HEK293T (cell line): ENCODE measurements around the gene FAM210B.
"Not testable (repeated sequence)": the region's sequence is repeated elsewhere in the genome, so short reads cannot be mapped to it uniquely, and the experiment has no call there.

Experiments
- CTCF ChIA-PET: fragments of 350-600 bp; formaldehyde crosslinking; extraction: SDS; loops from one replicate; lab custom pipeline; 2021; ENCODE audit warnings: antibody characterized with exemption, inconsistent platforms; lab: Yijun Ruan, JAX
- POLR2A ChIA-PET: fragments of 350-600 bp; formaldehyde crosslinking; extraction: SDS; loops from one replicate; lab custom pipeline; 2020; ENCODE audit warnings: antibody characterized with exemption, inconsistent platforms; lab: Yijun Ruan, JAX
- DNase-seq: peaks from one replicate; pipeline ENCODE4 v3.0.0; 2012; ENCODE audit warnings: mixed read lengths; ENCODE audit errors: extremely low spot score
- ARNT ChIP-seq: fragments of 450-650 bp; IDR thresholded peaks from 2 replicates; pipeline ENCODE4 v1.6.1; 2017; ENCODE audit warnings: mild to moderate bottlenecking
- BHLHE40 ChIP-seq: fragments of 450-650 bp; IDR thresholded peaks from 2 replicates; pipeline ENCODE4 v1.6.1; 2016; ENCODE audit warnings: mild to moderate bottlenecking, moderate library complexity, borderline replicate concordance
- CTBP1 ChIP-seq: fragments of 450-650 bp; IDR thresholded peaks from 2 replicates; pipeline ENCODE4 v1.6.1; 2016; ENCODE audit warnings: borderline replicate concordance
- ELF4 ChIP-seq: fragments of 450-650 bp; IDR thresholded peaks from 2 replicates; pipeline ENCODE4 v1.6.1; 2017; ENCODE audit warnings: antibody characterized with exemption
- FOXA1 ChIP-seq: fragments of 450-650 bp; IDR thresholded peaks from 2 replicates; pipeline ENCODE4 v1.6.1; 2016; ENCODE audit warnings: mild to moderate bottlenecking
- FOXK2 ChIP-seq: fragments of 450-650 bp; IDR thresholded peaks from 2 replicates; pipeline ENCODE4 v1.6.1; 2016; ENCODE audit warnings: mild to moderate bottlenecking
- FOXM1 ChIP-seq: fragments of 450-650 bp; IDR thresholded peaks from 2 replicates; pipeline ENCODE4 v1.6.1; 2017; ENCODE audit warnings: mild to moderate bottlenecking, borderline replicate concordance
- HDGF ChIP-seq: fragments of 450-650 bp; IDR thresholded peaks from 2 replicates; pipeline ENCODE4 v1.6.1; 2017; ENCODE audit warnings: antibody characterized with exemption, borderline replicate concordance
- L3MBTL2 ChIP-seq: fragments of 450-650 bp; conservative IDR thresholded peaks from 2 replicates; pipeline ENCODE4 v1.6.1; 2016; ENCODE audit warnings: mild to moderate bottlenecking
- LEF1 ChIP-seq: fragments of 450-650 bp; IDR thresholded peaks from 2 replicates; pipeline ENCODE4 v1.6.1; 2017; ENCODE audit warnings: mild to moderate bottlenecking, borderline replicate concordance
- NFRKB ChIP-seq: fragments of 450-650 bp; IDR thresholded peaks from 2 replicates; pipeline ENCODE4 v1.6.1; 2016; ENCODE audit warnings: mild to moderate bottlenecking, moderate library complexity
- SP1 ChIP-seq: fragments of 450-650 bp; IDR thresholded peaks from 2 replicates; pipeline ENCODE4 v1.6.1; 2017
- SUZ12 ChIP-seq: fragments of 450-650 bp; IDR thresholded peaks from 2 replicates; pipeline ENCODE4 v1.6.1; 2016; ENCODE audit warnings: mild to moderate bottlenecking
- TARDBP ChIP-seq: fragments of 450-650 bp; IDR thresholded peaks from 2 replicates; pipeline ENCODE4 v1.6.1; 2016
- ZNF384 ChIP-seq: fragments of 450-650 bp; IDR thresholded peaks from 2 replicates; pipeline ENCODE4 v1.6.1; 2016
- TF ChIP-seq, protein P1 (sequence below): fragments of 450-650 bp; IDR thresholded peaks from 2 replicates; pipeline ENCODE4 v1.6.1; 2016

Gene FAM210B

DNA sequence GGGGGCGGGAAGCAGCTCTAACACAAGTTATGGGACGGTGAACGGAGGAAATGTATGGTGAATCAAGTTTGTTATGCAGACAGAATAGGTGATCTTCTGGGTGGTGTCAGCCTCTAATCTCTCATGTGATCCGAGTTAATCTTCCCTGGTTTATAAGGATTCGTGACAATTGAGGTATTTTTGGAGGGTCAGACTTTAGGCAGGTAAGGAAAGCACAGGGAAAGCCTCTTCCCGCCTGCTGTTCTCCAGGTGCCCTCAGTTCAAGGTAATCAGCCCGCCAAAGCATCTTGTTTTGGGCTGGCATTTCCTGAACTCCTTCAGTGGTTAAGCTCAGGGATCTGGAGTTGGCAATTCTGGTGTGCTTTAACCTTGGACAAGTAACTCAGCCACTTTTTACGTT is 34.9 kb downstream of the FAM210B start:
- CTCF ChIA-PET: no interaction called here
- DNase-seq: no peak
- POLR2A ChIA-PET: no interaction called here
- TF ChIP-seq LEF1 (no peak), FOXA1 (no peak), NFRKB (no peak), ELF4 (no peak), TARDBP (no peak), SP1 (no peak), ZNF384 (no peak), FOXK2 (no peak), CTBP1 (no peak), BHLHE40 (no peak)

DNA sequence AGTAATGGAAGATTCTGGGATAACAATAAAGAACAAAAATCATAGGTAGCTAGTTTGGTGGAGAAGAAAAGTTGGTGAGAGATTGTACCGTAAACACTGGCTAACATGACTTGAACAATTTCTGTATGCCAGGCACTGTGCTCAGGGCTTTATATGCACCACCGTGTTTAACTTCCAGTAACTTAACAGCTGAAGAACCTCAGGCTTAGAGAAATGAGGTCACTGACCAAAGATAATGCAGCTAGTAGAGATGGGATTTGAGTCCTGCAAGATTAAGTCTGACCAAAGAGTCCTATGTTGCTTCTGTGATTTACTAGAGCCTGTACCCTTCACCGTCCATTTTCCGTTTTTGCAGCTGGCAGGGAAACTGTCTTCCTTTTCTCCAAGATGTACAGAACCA is 36.4 kb downstream of the FAM210B start:
- CTCF ChIA-PET: interaction anchor here (1.6 kb wide), 1 partner anchor 183 kb away, joined by 3 read pairs; no protein-coding TSS in a partner anchor
- POLR2A ChIA-PET: no interaction called here
- TF ChIP-seq LEF1: no peak
- no peak for TF ChIP-seq ARNT
- TF ChIP-seq FOXA1: no peak
- no peak for TF ChIP-seq FOXM1
- no peak for TF ChIP-seq NFRKB
- no peak for DNase-seq

DNA sequence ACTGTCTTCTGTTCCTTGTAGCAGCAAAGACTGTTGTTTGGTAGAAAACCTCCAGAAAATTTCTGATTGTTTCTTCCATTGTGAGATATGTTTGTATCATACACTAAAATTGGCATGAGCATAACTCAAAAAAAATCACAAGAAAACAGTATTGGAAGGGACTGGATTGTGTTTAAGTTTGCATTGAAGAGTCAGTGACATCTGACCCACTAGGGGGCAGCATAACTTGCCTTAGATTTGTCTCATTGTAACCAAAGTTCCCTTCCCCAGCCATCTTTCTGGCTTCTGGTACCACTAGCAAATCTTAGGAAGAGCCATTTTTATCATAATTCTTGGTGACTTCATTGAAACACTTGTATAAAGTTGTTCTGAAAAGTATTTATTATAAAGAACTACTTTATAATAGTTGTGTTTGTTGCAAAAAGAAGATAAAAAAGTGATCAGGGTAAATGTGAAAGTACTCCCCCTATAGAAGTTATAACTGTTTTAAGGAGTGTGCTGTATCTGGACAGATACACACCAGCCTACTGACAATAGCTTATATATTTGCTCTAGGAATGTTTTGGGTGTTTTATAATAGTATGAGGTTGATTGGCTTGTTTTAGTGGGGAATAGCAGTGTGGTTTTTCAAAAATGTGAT is 41.3 kb downstream of the FAM210B start:
- peak; percentile 53 for DNase-seq
- TF ChIP-seq SP1 (no peak), LEF1 (no peak)
- TF ChIP-seq, protein P1, sequence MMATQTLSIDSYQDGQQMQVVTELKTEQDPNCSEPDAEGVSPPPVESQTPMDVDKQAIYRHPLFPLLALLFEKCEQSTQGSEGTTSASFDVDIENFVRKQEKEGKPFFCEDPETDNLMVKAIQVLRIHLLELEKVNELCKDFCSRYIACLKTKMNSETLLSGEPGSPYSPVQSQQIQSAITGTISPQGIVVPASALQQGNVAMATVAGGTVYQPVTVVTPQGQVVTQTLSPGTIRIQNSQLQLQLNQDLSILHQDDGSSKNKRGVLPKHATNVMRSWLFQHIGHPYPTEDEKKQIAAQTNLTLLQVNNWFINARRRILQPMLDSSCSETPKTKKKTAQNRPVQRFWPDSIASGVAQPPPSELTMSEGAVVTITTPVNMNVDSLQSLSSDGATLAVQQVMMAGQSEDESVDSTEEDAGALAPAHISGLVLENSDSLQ: 0 out of 2 replicates have a peak, but pooled peaks have one; percentile 15
- ChIA-PET CTCF (no interaction called here), POLR2A (no interaction called here)

DNA sequence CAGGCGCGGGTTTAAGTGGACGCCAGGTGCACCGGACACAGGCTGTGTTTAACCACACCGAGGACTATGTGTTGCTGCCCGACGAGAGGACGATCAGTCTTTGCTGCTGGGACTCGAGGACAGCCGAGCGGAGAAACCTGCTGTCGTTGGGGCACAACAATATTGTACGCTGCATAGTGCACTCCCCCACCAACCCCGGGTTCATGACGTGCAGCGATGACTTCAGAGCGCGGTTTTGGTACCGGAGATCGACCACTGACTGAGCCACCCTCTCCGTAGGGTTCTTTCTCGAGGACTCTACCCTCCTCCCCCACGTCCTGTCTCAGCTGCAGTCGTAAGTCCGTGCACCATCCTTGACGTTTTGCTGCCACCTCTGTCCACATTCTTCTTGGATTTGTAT is 44.7 kb downstream of the FAM210B start:
- TF ChIP-seq ZNF384 (no peak), ELF4 (no peak), HDGF (no peak), NFRKB (no peak), L3MBTL2 (no peak), BHLHE40 (no peak), CTBP1 (no peak), FOXK2 (no peak)
- TF ChIP-seq, protein P1: no peak
- no peak for DNase-seq
- ChIA-PET CTCF (no interaction called here), POLR2A (no interaction called here)

DNA sequence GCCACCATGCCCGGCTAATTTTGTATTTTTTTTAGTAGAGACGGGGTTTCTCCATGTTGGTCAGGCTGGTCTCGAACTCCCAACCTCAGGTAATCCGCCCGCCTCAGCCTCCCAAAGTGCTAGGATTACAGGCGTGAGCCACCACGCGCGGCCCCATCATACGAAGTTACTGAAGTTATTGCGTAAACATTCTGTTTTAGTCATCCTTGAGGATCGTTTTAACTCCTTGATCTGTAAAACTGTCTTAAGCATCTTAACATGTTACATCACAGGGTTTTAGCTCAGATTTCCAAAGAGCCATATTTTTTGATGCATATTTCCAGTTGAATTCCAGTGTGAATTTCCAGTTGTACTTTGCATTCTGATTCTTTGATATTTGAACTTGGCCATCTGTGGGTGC is 46.6 kb downstream of the FAM210B start:
- POLR2A ChIA-PET, CTCF ChIA-PET, DNase-seq: not testable (repeated sequence)

DNA sequence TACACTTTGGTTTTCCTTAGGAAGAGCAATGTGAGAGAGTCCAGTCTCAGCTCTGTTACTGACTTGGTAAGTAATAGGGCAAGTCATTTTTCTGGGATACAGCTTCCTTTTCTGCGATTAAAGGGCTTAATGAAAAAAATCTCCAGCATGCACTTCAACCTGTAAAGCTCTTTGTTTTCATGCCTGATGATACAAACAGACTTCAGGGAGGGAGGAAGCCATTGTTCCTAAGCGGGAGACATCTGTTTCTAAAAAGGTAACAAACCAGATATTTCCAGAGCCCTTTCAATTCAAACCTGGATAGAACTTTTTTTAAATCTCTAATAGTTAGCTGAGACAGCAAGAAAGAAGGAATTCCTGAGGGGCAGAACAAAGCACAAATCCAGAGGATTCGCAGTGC is 48.1 kb downstream of the FAM210B start:
- ChIA-PET POLR2A (no interaction called here), CTCF (no interaction called here)

DNA sequence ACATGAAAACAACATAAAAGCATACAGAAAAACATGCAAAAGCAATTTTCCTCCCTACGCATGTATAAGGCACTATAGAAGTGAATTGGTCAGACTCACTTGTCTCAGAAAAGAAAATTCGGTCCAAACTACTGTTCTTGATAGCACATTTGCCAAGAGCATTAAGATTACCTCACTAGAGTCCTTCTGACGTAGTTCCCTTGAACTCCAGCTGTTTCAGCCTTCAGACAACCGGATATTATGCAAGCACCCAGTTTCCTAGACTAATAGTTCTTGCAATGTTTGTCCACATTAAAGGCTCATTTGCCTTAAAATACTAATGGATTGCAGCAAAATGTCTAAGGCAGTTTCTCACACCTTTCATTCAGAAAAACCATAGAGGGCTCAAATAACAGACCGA is 50.7 kb downstream of the FAM210B start:
- TF ChIP-seq ARNT (no peak), BHLHE40 (no peak), ZNF384 (no peak)
- ChIA-PET POLR2A (interaction anchor here (1.0 kb wide), 1 partner anchor 59 kb away, joined by 3 read pairs; the partner anchor contains the start of gene RTF2), CTCF (no interaction called here)
- DNase-seq: no peak

More for the DNA sequence above, 48.1 kb downstream of the FAM210B start:
- no peak for DNase-seq
- TF ChIP-seq FOXA1: no peak
- no peak for TF ChIP-seq ARNT
- TF ChIP-seq TARDBP: no peak
- no peak for TF ChIP-seq FOXK2
- no peak for TF ChIP-seq HDGF
- no peak for TF ChIP-seq SUZ12
- TF ChIP-seq SP1: no peak
- TF ChIP-seq L3MBTL2: no peak
- no peak for TF ChIP-seq ELF4
- TF ChIP-seq, protein P1: no peak
- no peak for TF ChIP-seq ZNF384
- TF ChIP-seq BHLHE40: no peak
- no peak for TF ChIP-seq LEF1
- TF ChIP-seq CTBP1: no peak
- no peak for TF ChIP-seq NFRKB
- no peak for TF ChIP-seq FOXM1

DNA sequence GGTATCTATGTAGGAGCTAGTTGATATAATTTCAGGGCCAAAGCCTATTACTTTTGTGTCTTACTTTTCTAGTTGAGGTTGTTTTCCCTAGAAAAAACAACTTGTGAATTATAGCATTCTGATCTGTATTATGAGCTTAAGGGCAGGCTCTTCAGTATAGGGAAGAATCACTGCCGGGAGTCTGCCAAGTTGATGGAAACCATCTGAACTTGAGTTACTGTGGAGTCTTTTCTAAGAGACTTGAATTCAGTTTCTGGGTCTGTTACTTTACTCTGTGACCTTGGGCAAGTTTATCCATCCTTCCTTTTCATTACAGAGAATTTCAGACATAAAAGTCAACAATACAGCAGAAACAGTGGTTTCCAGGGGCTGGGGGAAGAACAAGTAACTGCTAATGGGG is 51.2 kb downstream of the FAM210B start:
- ChIA-PET CTCF (no interaction called here), POLR2A (no interaction called here)
- TF ChIP-seq ARNT: no peak
- TF ChIP-seq LEF1: no peak
- no peak for TF ChIP-seq TARDBP
- TF ChIP-seq BHLHE40: no peak
- no peak for TF ChIP-seq ELF4
- TF ChIP-seq, protein P1: no peak
- TF ChIP-seq FOXM1: no peak
- no peak for TF ChIP-seq HDGF
- DNase-seq: no peak

DNA sequence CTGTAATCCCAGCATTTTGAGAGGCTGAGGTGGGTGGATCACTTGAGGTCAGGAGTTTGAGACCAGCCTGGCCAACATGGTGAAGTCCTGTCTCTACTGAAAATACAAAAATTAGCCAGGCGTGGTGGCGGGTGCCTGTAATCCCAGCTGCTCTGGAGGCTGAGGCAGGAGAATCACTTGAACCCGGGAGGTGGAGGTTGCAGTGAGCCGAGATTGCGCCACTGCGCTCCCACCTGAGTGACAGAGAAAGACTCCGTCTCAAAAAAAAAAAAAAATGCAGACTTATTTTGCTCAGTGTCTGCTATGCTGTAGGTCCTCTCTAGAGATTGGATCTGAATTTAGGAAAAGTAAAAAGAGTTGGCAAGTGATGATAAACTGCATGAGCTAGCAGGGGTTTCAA is 52.5 kb downstream of the FAM210B start:
- CTCF ChIA-PET: interaction anchor here (0.6 kb wide), 1 partner anchor 129 kb away, joined by 3 read pairs; no protein-coding TSS in a partner anchor
- DNase-seq, POLR2A ChIA-PET: not testable (repeated sequence)
